PC-3 (cell line): ENCODE results near the gene POLL. TPM values are rescaled to one million over a fixed set of nuclear protein-coding genes. Genes with fewer than 3 reads are reported as not detected.

Experiments
- ATAC-seq: fragments of 200-7000 bp; cut with Tn5 transposase; 2 replicates; pipeline ENCODE4 v1.9.1; 2020; ENCODE audit warnings: mild to moderate bottlenecking, moderate library complexity
- BruUV-seq: library from RNA; stranded (reverse); fragments of 400-500 nt; replicated peaks from 2 replicates; lab custom pipeline; 2021; lab: Mats Ljungman, UMichigan
- CTCF ChIA-PET: fragments of 300-600 bp; sonication (Branson Sonifier 250); formaldehyde crosslinking; loops from one replicate; lab custom pipeline; 2022; ENCODE audit warnings: antibody characterized with exemption; lab: Charles Lee
- POLR2A ChIA-PET: fragments of 300-600 bp; sonication (Branson Sonifier 250); formaldehyde crosslinking; loops from one replicate; lab custom pipeline; 2022; ENCODE audit warnings: antibody characterized with exemption; ENCODE audit not compliant: unreplicated experiment; lab: Charles Lee
- DNase-seq: peaks from one replicate; pipeline ENCODE4 v3.0.0-alpha.2; 2015
- H2AFZ ChIP-seq: fragments of 300-600 bp; sonication (generic); 2 replicates; pipeline ENCODE4 v1.6.0; 2016; ENCODE audit warnings: antibody characterized with exemption, low read length
- H3F3A ChIP-seq: fragments of 300-600 bp; sonication (generic); one replicate; pipeline ENCODE4 v1.6.0; 2017; ENCODE audit warnings: antibody characterized with exemption, low read length, control low read depth, mild to moderate bottlenecking; ENCODE audit not compliant: unreplicated experiment
- H3K27ac ChIP-seq: fragments of 300-600 bp; sonication (generic); 2 replicates; pipeline ENCODE4 v1.5.1; 2016; ENCODE audit warnings: mild to moderate bottlenecking, low read length
- H3K27me3 ChIP-seq: fragments of 300-600 bp; sonication (generic); 2 replicates; pipeline ENCODE4 v1.6.1; 2016; ENCODE audit warnings: low read length, mixed read lengths
- H3K36me3 ChIP-seq: fragments of 300-600 bp; sonication (generic); 2 replicates; pipeline ENCODE4 v1.6.1; 2016; ENCODE audit warnings: low read depth, mixed run types, low read length, mixed read lengths
- H3K4me1 ChIP-seq: fragments of 300-600 bp; sonication (generic); 2 replicates; pipeline ENCODE4 v1.5.1; 2016; ENCODE audit warnings: low read length; ENCODE audit not compliant: insufficient read depth
- H3K4me2 ChIP-seq: fragments of 300-600 bp; sonication (generic); 2 replicates; pipeline ENCODE4 v1.6.0; 2016; ENCODE audit warnings: low read length
- H3K4me3 ChIP-seq: fragments of 300-600 bp; sonication (generic); 2 replicates; pipeline ENCODE4 v1.5.1; 2016; ENCODE audit warnings: mild to moderate bottlenecking, low read length, mixed read lengths
- H3K79me2 ChIP-seq: fragments of 300-600 bp; sonication (generic); 2 replicates; pipeline ENCODE4 v1.6.1; 2017; ENCODE audit warnings: low read length, mixed read lengths
- H3K9ac ChIP-seq: fragments of 300-600 bp; sonication (generic); 2 replicates; pipeline ENCODE4 v1.6.0; 2016; ENCODE audit warnings: mild to moderate bottlenecking, low read length
- H3K9me2 ChIP-seq: fragments of 300-600 bp; sonication (generic); replicated peaks from 2 replicates; pipeline ENCODE4 v1.6.1; 2016; ENCODE audit warnings: mixed run types, low read length, mixed read lengths
- H3K9me3 ChIP-seq: fragments of 300-600 bp; sonication (generic); 2 replicates; pipeline ENCODE4 v1.6.1; 2016; ENCODE audit warnings: low read length, mixed read lengths
- H4K20me1 ChIP-seq: fragments of 300-600 bp; sonication (generic); 2 replicates; pipeline ENCODE4 v1.6.1; 2016; ENCODE audit warnings: low read length, mixed read lengths
- CTCF ChIP-seq: fragments of 300-600 bp; sonication (generic); conservative IDR thresholded peaks from 2 replicates; pipeline ENCODE4 v1.5.1; 2017; ENCODE audit warnings: antibody characterized with exemption, low read depth, mild to moderate bottlenecking, low read length
- EZH2 ChIP-seq: fragments of 300-600 bp; sonication (generic); IDR thresholded peaks from one replicate; pipeline ENCODE4 v1.6.1; 2017; ENCODE audit warnings: antibody characterized with exemption, mild to moderate bottlenecking, low read length; ENCODE audit not compliant: unreplicated experiment
- EZH2phosphoT487 ChIP-seq: fragments of 300-600 bp; sonication (generic); IDR thresholded peaks from 2 replicates; pipeline ENCODE4 v1.6.1; 2018; ENCODE audit warnings: mild to moderate bottlenecking, antibody characterized with exemption, low read length, borderline replicate concordance
- intact Hi-C: fragments of 100-400 bp; cut with micrococcal nuclease; formaldehyde crosslinking; loops from 2 replicates; pipeline ENCODE4 v1.9.0; 2023
- total RNA-seq: library from RNA; depleted of rRNA; stranded (reverse); fragments of >200 nt; gene quantifications from 2 replicates; pipeline ENCODE4 v1.2.3, GENCODE V29; 2014

The POLL gene
- total RNA-seq, 1 experiment from 2014 or later, result 10.9 TPM

DNA sequence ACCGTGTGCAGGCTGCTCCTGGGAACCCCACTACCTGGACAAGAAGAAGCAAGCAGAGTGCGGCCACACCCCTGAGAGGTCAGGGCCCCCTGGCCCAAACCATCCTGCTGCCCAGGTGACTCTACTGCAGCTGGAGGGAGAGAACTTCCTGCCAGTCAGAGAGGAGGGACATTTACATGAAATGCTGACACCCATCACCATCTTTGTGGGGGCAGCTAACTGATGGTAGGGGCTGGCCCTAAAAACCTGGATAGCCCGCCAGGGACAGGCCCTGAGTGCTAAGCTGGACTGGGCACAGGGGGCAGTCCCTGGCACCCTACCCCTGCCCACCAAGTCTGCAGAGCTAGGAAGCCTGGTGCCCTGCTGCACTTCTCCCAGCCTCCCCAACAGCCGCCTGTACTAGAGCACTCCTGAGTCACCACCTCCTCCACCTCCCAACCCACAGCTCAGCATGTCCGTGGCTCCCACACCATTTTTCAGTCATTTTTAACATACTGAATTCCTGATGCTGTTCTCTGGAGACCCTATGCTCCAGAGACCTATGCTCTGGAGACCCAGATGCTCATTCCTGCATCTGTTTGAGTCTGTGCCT is 27.6 kb upstream of the POLL start:
- DNase-seq, result no peak
- H3K4me1 ChIP-seq, result no peaks in the 10 kb centered on the region
- no peaks in the 10 kb centered on the region for H3K79me2 ChIP-seq
- no peaks in the 10 kb centered on the region for H3K9me3 ChIP-seq
- H3K4me2 ChIP-seq, result no peak overlapping the region
- no peaks in the 10 kb centered on the region for H3K9me2 ChIP-seq
- ChIA-PET CTCF (interaction anchor here (0.8 kb wide), 1 partner anchor 13 kb away, joined by 3 read pairs; no protein-coding TSS in a partner anchor), POLR2A (no interaction called here)
- no peak overlapping the region for H3K4me3 ChIP-seq
- no peak overlapping the region for H2AFZ ChIP-seq
- no peak overlapping the region for H3K9ac ChIP-seq
- no TSS peak for BruUV-seq
- no peak for TF ChIP-seq EZH2phosphoT487
- TF ChIP-seq EZH2, result no peak
- TF ChIP-seq CTCF, result no peak
- no peaks in the 10 kb centered on the region for H3K36me3 ChIP-seq
- H3K27ac ChIP-seq, result no peak overlapping the region
- H3K27me3 ChIP-seq, result no peaks in the 10 kb centered on the region
- no peaks in the 10 kb centered on the region for H3F3A ChIP-seq
- no peak for ATAC-seq
- intact Hi-C loops, result no loop called here
- no peaks in the 10 kb centered on the region for H4K20me1 ChIP-seq

DNA sequence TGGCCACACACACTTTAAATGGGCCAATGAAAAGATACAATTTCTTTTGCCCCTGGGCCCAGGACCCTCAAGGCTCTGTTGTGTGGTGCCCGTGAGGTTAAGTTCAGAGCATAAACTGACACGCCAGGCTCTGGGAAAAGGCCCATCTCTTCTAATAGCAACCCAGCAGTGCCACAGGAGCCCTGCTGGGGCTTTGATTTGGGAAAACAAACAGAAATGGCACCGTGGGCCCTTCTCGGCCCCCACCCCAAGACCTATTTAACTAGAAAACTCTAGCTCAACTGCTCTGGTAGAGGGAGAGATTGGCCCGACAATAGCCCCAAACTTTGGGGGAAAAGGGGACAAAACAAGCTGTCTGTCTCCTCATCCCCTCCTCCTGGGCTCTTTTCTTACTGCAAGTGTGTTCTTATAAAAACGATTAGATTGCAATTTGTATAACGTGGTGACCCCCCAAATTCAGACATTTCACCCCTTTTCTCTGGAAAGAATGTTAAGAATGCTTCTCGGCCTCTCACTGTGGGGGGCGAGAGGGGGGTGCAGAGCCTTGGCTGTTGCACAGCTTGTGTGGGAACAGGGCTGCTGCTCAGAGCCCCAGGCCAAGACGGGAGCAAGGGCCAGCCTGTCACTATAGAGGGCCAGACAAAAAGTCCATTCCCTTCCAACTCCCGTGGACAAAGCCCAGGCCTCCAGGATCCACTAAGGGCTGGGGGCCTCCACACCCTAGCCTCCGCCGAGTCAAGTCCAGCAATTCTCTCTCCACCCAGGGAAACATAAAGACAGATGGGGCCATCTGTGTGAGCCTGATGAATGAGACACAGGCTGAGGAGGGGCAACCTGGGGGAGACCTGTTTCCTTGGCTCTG is 26.8 kb upstream of the POLL start:
- no TSS peak for BruUV-seq
- intact Hi-C loops, result no loop called here

More for the DNA sequence above, 26.8 kb upstream of the POLL start:
- Histone ChIP-seq H4K20me1 (no peaks in the 10 kb centered on the region), H3K9me2 (no peaks in the 10 kb centered on the region), H3F3A (no peaks in the 10 kb centered on the region), H3K27me3 (no peaks in the 10 kb centered on the region), H3K36me3 (no peaks in the 10 kb centered on the region), H3K79me2 (no peaks in the 10 kb centered on the region), H3K9ac (no peak overlapping the region), H3K9me3 (no peaks in the 10 kb centered on the region), H3K4me2 (no peak overlapping the region), H2AFZ (no peak overlapping the region), H3K4me1 (no peaks in the 10 kb centered on the region), H3K4me3 (no peak overlapping the region), H3K27ac (no peak overlapping the region)
- ChIA-PET POLR2A (no interaction called here), CTCF (no interaction called here)
- TF ChIP-seq CTCF, result no peak
- no peak for TF ChIP-seq EZH2phosphoT487
- no peak for TF ChIP-seq EZH2
- DNase-seq, result no peak
- no peak for ATAC-seq
